ENCODE data around the gene CDC25B. TPM values are rescaled to one million over a fixed set of nuclear protein-coding genes. Genes with fewer than 3 reads are reported as not detected.

Gene CDC25B
- total and polyA plus RNA-seq, 10 of the 15 experiments (the other 5 are each of a cell fraction or from before 2014, with no cell fraction given): 4.6 to 58.8 (median 24.6) TPM

GRCh38 chr20:3815703-3816315 lies 19.7 kb downstream of the CDC25B start:
- WGBS (ENCODE audit: insufficient coverage, insufficient replicate concordance, low lambda C conversion rate, missing lambda C conversion rate): 17% methylated on average over 9 of the region's 9 CpGs
- DNase-seq (ENCODE audit: low read depth, low spot score): no peak
- no peak overlapping the region for H3K4me3 ChIP-seq
- TF ChIP-seq POLR2A (IDR thresholded peaks at IDR 0.05; ENCODE audit: low read depth, low read length): no peak
- TF ChIP-seq REST (IDR thresholded peaks at IDR 0.05; ENCODE audit: low read depth, low read length): no peak
- TF ChIP-seq TCF3 (IDR thresholded peaks at IDR 0.05; ENCODE audit: borderline replicate concordance, insufficient read depth, low read depth, low read length): no peak
- TF ChIP-seq ZBTB11 (CRISPR knock-in tag; IDR thresholded peaks at IDR 0.05): no peak
- TF ChIP-seq BCL11A (IDR thresholded peaks at IDR 0.05; ENCODE audit: low read depth, low read length): no peak
- TF ChIP-seq MEF2B (IDR thresholded peaks at IDR 0.05; ENCODE audit: partially characterized antibody, poor library complexity, severe bottlenecking): no peak
- no peak for TF ChIP-seq CHD1 (IDR thresholded peaks at IDR 0.05; ENCODE audit: low read depth, low read length)
- TF ChIP-seq NFYB (IDR thresholded peaks at IDR 0.05; ENCODE audit: insufficient read depth, low read depth, low read length): no peak
- TF ChIP-seq FOXK2 (IDR thresholded peaks at IDR 0.05): no peak
- TF ChIP-seq ASH2L (IDR thresholded peaks at IDR 0.05; ENCODE audit: borderline replicate concordance, low read depth): no peak
- no peak for TF ChIP-seq RBBP5 (conservative IDR thresholded peaks at IDR 0.05)
- TF ChIP-seq USF2 (IDR thresholded peaks at IDR 0.05; ENCODE audit: borderline replicate concordance, low read depth, low read length): no peak
- no peak for TF ChIP-seq BHLHE40 (IDR thresholded peaks at IDR 0.05; ENCODE audit: borderline replicate concordance in 1 of 2, low read depth in 2 of 2, low read length in 1 of 2)
- no peak for TF ChIP-seq SUPT20H (IDR thresholded peaks at IDR 0.05; ENCODE audit: borderline replicate concordance, control insufficient read depth, low read depth, low read length)
- no peak for TF ChIP-seq POLR2AphosphoS2 (IDR thresholded peaks at IDR 0.05; ENCODE audit: low read depth, low read length)
- TF ChIP-seq ZNF217 (IDR thresholded peaks at IDR 0.05): no peak

More at GRCh38 chr20:3815703-3816315, 19.7 kb downstream of the CDC25B start:
- Histone ChIP-seq H4K20me1 (ENCODE audit: control insufficient read depth, insufficient read depth) (no peaks in the 10 kb centered on the region), H3K79me2 (ENCODE audit: control insufficient read depth, insufficient read depth, low read length) (peaks cover 2% of the 10 kb centered on the region), H3K9ac (ENCODE audit: control insufficient read depth, insufficient read depth, low read length) (no peak overlapping the region), H3K4me2 (ENCODE audit: control insufficient read depth, insufficient read depth) (no peak overlapping the region), H3K36me3 (ENCODE audit: control insufficient read depth in 2 of 2, insufficient read depth in 2 of 2, low read length in 1 of 2) (no peaks in the 10 kb centered on the region), H3K4me1 (ENCODE audit: control insufficient read depth, insufficient read depth, low read length) (peaks cover 14% of the 10 kb centered on the region), H3K27ac (ENCODE audit: control insufficient read depth, insufficient read depth) (no peak overlapping the region), H2AFZ (ENCODE audit: control insufficient read depth, low read depth, low read length) (no peak overlapping the region), H3K9me3 (replicated peaks; ENCODE audit: control insufficient read depth, insufficient read depth, low read length) (no peaks in the 10 kb centered on the region), H3K27me3 (replicated peaks in 1 of 2; ENCODE audit: control insufficient read depth in 2 of 2, insufficient read depth in 2 of 2, low read length in 1 of 2) (no peaks in the 10 kb centered on the region)
- POLR2A ChIA-PET: no interaction called here
- intact Hi-C loops (cut with micrococcal nuclease; ENCODE audit: unreplicated experiment): no loop called here
- in situ Hi-C loops (cut with MboI): no loop called here
- no TSS peak for BruUV-seq (replicated peaks)
- SMC1A ChIA-PET (ENCODE audit: uncharacterized antibody, unreplicated experiment): no interaction called here
- FAIRE-seq: no peak
- RAD21 ChIA-PET (ENCODE audit: unreplicated experiment): no interaction called here
- ATAC-seq: no peak
- CTCF ChIA-PET: interaction anchor here (5.5 kb wide), 1 partner anchor 28 kb away, joined by 85 read pairs; the partner anchor contains the start of gene CENPB

Data from GM12878 (cell line).